ENCODE data around the gene YIPF6.
A peak's percentile ranks its signal among the peaks of the same experiment; 100 is the strongest.
"Not testable (repeated sequence)": the region's sequence is repeated elsewhere in the genome, so short reads cannot be mapped to it uniquely, and the experiment has no call there.

The YIPF6 gene

DNA sequence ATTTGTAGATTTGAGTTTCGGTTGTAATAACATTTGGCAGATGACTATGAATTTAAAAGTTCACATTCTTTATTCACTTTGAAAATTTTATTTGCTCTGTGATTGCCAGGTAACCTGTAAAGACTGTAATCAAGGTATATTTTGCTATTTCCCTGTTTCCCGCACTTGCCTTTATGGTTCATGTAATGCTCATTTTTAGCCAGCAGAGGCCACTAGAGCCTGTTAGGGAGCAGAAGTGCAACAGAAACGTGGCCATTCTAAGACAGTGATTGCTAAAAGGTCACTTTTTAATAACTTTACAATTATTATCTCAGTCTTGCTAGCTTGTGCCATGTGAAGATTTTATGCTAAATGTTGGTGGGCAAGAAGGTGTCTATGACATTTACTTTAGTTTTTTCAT, 12.4 kb downstream of the YIPF6 start:
- Mint-ChIP-seq H3K4me3 (no peak overlapping the region), H3K4me1 (peaks cover 15% of the 10 kb centered on the region), H3K9me3 (no peaks in the 10 kb centered on the region), H3K27ac (peak overlapping the region in 1 of 3 experiments; percentile 1), H3K36me3 (ENCODE audit: low read depth) (peaks cover 14% of the 10 kb centered on the region), H3K27me3 (ENCODE audit: low read depth) (no peaks in the 10 kb centered on the region)
- TF ChIP-seq, protein P1, sequence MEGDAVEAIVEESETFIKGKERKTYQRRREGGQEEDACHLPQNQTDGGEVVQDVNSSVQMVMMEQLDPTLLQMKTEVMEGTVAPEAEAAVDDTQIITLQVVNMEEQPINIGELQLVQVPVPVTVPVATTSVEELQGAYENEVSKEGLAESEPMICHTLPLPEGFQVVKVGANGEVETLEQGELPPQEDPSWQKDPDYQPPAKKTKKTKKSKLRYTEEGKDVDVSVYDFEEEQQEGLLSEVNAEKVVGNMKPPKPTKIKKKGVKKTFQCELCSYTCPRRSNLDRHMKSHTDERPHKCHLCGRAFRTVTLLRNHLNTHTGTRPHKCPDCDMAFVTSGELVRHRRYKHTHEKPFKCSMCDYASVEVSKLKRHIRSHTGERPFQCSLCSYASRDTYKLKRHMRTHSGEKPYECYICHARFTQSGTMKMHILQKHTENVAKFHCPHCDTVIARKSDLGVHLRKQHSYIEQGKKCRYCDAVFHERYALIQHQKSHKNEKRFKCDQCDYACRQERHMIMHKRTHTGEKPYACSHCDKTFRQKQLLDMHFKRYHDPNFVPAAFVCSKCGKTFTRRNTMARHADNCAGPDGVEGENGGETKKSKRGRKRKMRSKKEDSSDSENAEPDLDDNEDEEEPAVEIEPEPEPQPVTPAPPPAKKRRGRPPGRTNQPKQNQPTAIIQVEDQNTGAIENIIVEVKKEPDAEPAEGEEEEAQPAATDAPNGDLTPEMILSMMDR (IDR thresholded peaks at IDR 0.05; ENCODE audit: unreplicated experiment in 3 of 3): peak; percentile 71 to 77 (median 76)

DNA sequence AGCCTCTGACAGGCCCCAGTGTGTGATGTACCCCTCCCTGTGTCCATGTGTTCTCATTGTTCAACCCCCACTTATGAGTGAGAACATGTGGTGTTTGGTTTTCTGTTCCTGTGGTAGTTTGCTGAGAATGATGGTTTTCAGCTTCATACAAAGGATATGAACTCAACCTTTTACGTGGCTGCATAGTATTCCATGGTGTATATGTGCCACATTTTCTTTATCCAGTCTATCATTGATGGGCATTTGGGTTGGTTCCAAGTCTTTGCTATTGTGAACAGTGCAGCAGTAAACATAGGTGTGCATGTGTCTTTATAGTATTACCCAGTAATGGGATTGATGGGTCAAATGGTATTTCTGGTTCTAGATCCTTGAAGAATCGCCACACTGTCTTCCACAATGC, 25.8 kb downstream of the YIPF6 start:
- H3K4me3 Mint-ChIP-seq; H3K27ac Mint-ChIP-seq; H3K4me1 Mint-ChIP-seq; H3K27me3 Mint-ChIP-seq (ENCODE audit: low read depth): not testable (repeated sequence)
- H3K36me3 Mint-ChIP-seq (ENCODE audit: low read depth): peaks cover 71% of the 10 kb centered on the region
- H3K9me3 Mint-ChIP-seq: peaks cover 35% of the 10 kb centered on the region

DNA sequence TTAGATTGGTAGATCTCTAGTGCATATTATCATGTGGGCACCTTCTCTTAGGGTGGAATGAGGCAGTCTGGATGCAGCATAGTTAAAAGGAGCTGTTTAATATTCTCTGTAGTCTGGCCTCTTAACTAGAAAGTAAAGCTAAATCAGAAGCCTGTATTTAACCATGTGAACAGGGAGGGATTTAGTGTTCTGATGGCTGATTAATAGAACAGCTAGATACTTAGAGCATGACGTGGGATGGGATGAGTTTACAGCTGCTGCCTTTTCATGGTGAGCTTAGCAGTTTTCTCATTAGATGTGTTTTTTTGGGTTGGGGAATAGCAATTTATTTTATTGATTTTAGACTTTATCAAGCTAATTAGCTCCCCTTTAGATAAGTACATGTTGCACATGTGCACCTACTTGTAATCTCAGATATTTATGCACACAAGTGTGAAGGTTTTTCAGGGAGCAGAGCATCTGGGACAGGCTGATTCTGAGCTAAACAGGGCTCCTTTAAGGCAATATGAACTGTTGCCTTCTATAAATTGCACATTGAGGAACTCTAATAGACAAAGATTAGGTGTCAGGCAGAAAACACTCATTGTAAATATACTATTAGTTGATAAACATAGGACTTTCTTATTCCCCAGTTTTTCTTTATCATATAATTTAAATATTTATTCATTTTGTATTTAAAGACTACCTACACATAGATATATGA, 34.1 kb downstream of the YIPF6 start:
- peaks cover 33% of the 10 kb centered on the region for H3K36me3 Mint-ChIP-seq (ENCODE audit: low read depth)
- TF ChIP-seq, protein P1 (IDR thresholded peaks at IDR 0.05; ENCODE audit: unreplicated experiment in 3 of 3): no peak
- H3K9me3 Mint-ChIP-seq: peaks cover 8% of the 10 kb centered on the region
- H3K4me3 Mint-ChIP-seq: no peak overlapping the region
- no peaks in the 10 kb centered on the region for H3K27me3 Mint-ChIP-seq (ENCODE audit: low read depth)
- H3K4me1 Mint-ChIP-seq: peaks cover 5% of the 10 kb centered on the region
- H3K27ac Mint-ChIP-seq: no peak overlapping the region

DNA sequence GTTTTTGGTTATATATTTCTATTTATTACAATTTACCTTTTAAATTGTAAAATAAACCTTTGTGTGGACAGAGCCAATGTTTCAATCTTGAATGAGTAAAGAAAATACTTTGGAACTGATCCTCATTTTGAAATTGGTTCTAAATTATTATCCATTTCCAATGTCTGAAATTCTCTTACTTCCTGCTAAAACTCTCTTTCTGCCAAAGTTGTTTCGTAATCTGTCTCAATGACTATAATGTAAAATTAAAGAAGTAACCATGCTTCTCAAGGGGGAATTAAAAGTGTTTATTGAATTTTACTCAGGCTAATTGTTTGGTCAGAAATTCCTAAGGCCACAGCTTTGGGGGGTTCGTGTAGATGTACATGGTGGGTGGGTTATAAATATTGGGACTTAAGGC, 34.8 kb downstream of the YIPF6 start:
- H3K4me1 Mint-ChIP-seq: peaks cover 5% of the 10 kb centered on the region
- H3K27ac Mint-ChIP-seq: no peak overlapping the region
- H3K27me3 Mint-ChIP-seq (ENCODE audit: low read depth): no peaks in the 10 kb centered on the region
- H3K9me3 Mint-ChIP-seq: peaks cover 3% of the 10 kb centered on the region
- TF ChIP-seq, protein P1 (IDR thresholded peaks at IDR 0.05; ENCODE audit: unreplicated experiment in 3 of 3): no peak
- no peak overlapping the region for H3K4me3 Mint-ChIP-seq
- peaks cover 27% of the 10 kb centered on the region for H3K36me3 Mint-ChIP-seq (ENCODE audit: low read depth)

DNA sequence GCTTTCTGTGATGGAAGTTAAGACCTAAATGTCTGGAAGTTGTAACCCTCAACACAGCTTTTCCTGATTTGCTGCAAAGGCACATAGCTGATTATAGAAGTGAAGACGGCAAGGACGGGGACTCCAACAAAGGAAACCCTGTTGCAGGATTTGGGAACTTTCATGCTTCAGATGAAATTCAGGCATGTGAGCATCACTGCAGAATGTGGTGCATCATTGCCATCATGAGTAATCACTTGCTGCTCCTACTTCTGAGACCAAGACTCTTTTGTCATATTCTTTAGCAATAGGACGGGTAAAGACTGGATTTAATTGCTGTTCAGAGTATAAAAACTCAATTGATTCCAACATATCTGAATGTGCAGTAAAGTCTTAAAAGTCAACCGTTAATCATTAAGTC, 35.8 kb downstream of the YIPF6 start:
- no peak overlapping the region for H3K4me3 Mint-ChIP-seq
- H3K36me3 Mint-ChIP-seq (ENCODE audit: low read depth): peaks cover 17% of the 10 kb centered on the region
- TF ChIP-seq, protein P1 (IDR thresholded peaks at IDR 0.05; ENCODE audit: unreplicated experiment in 3 of 3): no peak
- H3K27ac Mint-ChIP-seq: no peak overlapping the region
- peaks cover 5% of the 10 kb centered on the region for H3K4me1 Mint-ChIP-seq
- no peaks in the 10 kb centered on the region for H3K27me3 Mint-ChIP-seq (ENCODE audit: low read depth)
- no peaks in the 10 kb centered on the region for H3K9me3 Mint-ChIP-seq

DNA sequence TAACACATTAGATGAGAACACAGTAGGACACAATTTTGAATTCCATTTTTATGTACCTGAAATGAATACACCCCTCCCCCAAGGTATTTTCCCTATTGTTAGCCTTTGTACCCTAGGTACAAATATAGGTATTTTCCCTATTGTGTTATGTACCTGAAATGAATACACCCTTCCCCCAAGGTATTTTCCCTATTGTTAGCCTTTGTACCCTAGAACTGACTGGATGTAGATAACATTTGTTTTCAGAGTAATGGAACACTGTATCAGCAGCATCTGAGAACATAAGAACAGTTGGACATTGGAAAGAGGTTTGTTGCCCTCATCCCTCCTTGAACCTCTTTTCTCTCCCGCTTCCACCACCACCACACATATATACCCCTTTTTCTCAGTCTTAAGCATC, 37.6 kb downstream of the YIPF6 start:
- peak overlapping the region in 2 of 3 experiments; percentile 4 to 19 for H3K27ac Mint-ChIP-seq
- H3K4me1 Mint-ChIP-seq: peaks cover 5% of the 10 kb centered on the region
- H3K4me3 Mint-ChIP-seq: no peak overlapping the region
- TF ChIP-seq, protein P1 (IDR thresholded peaks at IDR 0.05; ENCODE audit: unreplicated experiment in 3 of 3): no peak
- no peaks in the 10 kb centered on the region for H3K27me3 Mint-ChIP-seq (ENCODE audit: low read depth)
- H3K9me3 Mint-ChIP-seq: no peaks in the 10 kb centered on the region
- peaks cover 13% of the 10 kb centered on the region for H3K36me3 Mint-ChIP-seq (ENCODE audit: low read depth)
